ENCODE results near the gene TUBGCP2.

Gene TUBGCP2

DNA sequence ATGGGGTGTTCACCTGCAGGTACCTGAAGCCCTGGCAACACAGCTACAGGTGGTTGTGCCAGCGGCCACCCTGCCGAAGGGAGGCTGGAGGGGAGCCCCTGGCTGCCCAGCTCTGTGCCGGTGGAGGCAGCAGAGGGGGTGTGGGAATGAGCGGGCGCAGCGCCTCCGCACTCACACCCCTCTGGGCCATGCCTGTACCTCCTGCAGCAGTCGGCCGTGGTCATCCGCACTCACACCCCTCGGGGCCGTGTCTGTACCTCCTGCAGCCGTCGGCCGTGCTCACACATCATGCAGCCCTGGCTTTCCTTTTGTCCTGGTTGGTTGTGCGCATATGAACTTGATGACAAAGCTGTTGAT is 1.7 kb upstream of the TUBGCP2 start:
- Histone ChIP-seq H3K4me1 (peaks cover 32 to 65% (median 55%) of the 10 kb centered on the region in 10 experiments), H3K9me3 (replicated peaks in 1 of 11) (no peaks in the 10 kb centered on the region), H3K4me3 (no peak overlapping the region), H4K20me1 (peaks cover 21 to 77% (median 55%) of the 10 kb centered on the region in 11 experiments; a peak in 21 of 22 replicates), H3K36me3 (peaks cover 31 to 48% (median 39%) of the 10 kb centered on the region in 11 experiments), H3K9ac (no peak overlapping the region), H3K4me2 (peak overlapping the region in 9 of 11 experiments; percentile 47 to 97 (median 69); a peak in 12 of 22 replicates), H3K27ac (no peak overlapping the region), H3K27me3 (no peaks in the 10 kb centered on the region)
- no peak for TF ChIP-seq Cebpa-rat (IDR thresholded peaks at IDR 0.05)

DNA sequence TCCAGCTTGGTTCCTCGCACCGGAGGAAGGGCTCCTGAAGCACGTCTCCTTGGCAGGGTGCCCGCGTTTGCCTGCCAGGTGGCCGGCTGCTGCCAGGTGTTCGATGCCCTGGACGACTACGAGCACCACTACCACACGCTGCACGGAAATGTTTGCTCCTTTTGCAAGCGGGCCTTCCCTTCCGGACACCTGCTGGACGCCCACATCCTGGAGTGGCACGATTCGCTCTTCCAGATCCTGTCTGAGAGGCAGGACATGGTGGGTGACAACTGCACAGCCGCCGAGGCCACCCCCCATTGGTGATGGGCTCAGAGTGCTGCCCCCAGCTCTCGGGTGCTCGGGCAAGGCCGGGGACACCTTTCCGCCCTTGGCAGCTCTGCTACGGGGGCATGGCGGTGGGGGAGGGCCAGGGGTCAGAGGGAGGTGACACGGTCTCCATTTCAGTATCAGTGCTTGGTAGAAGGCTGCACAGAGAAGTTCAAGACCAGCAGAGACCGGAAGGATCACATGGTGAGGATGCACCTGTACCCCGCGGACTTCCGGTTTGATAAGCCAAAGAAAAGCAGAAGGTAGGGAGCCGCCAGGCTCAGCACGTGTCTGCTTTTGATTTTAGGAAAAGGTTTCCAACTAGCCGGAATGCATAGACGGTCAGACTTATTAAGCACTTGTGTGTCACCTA is 1.2 kb upstream of the TUBGCP2 start:
- TF ChIP-seq Cebpa-rat (IDR thresholded peaks at IDR 0.05): no peak
- Histone ChIP-seq H4K20me1 (peaks cover 25 to 82% (median 60%) of the 10 kb centered on the region in 11 experiments; a peak in 21 of 22 replicates), H3K9me3 (replicated peaks in 1 of 11) (no peaks in the 10 kb centered on the region), H3K4me2 (peak overlapping the region; percentile 47 to 97 (median 60); a peak in 21 of 22 replicates), H3K27ac (peak overlapping the region in 1 of 11 experiments; percentile 12; a peak in 1 of 22 replicates), H3K36me3 (peaks cover 31 to 52% (median 39%) of the 10 kb centered on the region in 11 experiments), H3K27me3 (no peaks in the 10 kb centered on the region), H3K4me1 (peaks cover 37 to 65% (median 57%) of the 10 kb centered on the region in 10 experiments), H3K4me3 (peak overlapping the region in 7 of 10 experiments; percentile 7 to 100 (median 95); a peak in 6 of 20 replicates), H3K9ac (no peak overlapping the region)

DNA sequence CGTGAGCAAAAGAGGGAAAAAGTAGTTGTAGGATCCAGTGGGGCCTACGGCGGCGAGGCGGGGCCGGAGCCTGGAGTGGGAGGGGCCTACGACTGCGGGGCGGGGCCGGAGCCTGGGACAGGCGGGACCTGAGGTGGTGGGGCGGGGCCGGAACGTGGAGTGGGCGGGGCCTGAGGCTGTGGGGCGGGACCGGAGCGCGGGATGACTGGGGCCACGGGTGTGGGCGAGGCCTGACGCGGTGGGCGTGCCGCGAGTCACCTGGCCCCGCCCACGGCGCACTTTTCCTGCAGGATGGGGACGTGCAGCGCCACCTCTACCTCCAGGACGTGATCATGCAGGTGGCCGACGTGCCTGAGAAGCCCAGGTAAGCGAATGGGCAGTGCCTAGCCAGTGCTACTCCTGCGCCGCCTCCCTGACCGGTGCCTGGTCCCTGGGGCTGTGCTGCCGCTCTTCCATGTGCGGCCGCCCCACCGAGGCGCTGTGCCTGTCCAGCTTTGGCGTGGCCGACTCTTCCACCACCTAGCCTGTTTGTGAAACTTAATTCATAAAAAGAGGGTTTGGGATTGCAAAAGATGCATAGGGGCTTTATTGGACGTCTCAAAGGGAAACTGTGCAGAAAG is 538 bp upstream of the TUBGCP2 start:
- H3K9ac ChIP-seq: peak overlapping the region; percentile 93 to 98 (median 97)
- H3K4me1 ChIP-seq: peaks cover 39 to 58% (median 51%) of the 10 kb centered on the region in 10 experiments
- peak overlapping the region; percentile 94 to 98 (median 97) for H3K27ac ChIP-seq
- no peak for TF ChIP-seq Cebpa-rat (IDR thresholded peaks at IDR 0.05)
- H3K36me3 ChIP-seq: peaks cover 31 to 54% (median 39%) of the 10 kb centered on the region in 11 experiments
- no peaks in the 10 kb centered on the region for H3K9me3 ChIP-seq (replicated peaks in 1 of 11)
- H3K4me2 ChIP-seq: peak overlapping the region; percentile 89 to 99 (median 95)
- no peaks in the 10 kb centered on the region for H3K27me3 ChIP-seq
- H3K4me3 ChIP-seq: peak overlapping the region; percentile 87 to 100 (median 95)
- peaks cover 30 to 87% (median 67%) of the 10 kb centered on the region in 11 experiments; a peak in 21 of 22 replicates for H4K20me1 ChIP-seq

- H3K27me3 ChIP-seq: no peaks in the 10 kb centered on the region
- peak overlapping the region; percentile 94 to 98 (median 97) for H3K27ac ChIP-seq
- no peak for TF ChIP-seq Cebpa-rat (IDR thresholded peaks at IDR 0.05)
- H3K4me2 ChIP-seq: peak overlapping the region; percentile 89 to 99 (median 95)
- peaks cover 43 to 93% (median 77%) of the 10 kb centered on the region in 11 experiments for H4K20me1 ChIP-seq
- H3K9ac ChIP-seq: peak overlapping the region; percentile 93 to 98 (median 97)
- peaks cover 37 to 62% (median 46%) of the 10 kb centered on the region in 11 experiments for H3K36me3 ChIP-seq
- H3K4me3 ChIP-seq: peak overlapping the region; percentile 87 to 100 (median 95)
- H3K9me3 ChIP-seq (replicated peaks in 1 of 11): no peaks in the 10 kb centered on the region
- peaks cover 31 to 50% (median 41%) of the 10 kb centered on the region in 10 experiments for H3K4me1 ChIP-seq
Observed at GRCh38 chr10:133307776-133308420, 774 bp downstream of the TUBGCP2 start.

GRCh38 chr10:133306941-133307379 is 1.7 kb downstream of the TUBGCP2 start:
- Histone ChIP-seq H3K4me3 (peak overlapping the region; percentile 87 to 100 (median 95); a peak in 10 of 20 replicates), H3K27me3 (no peaks in the 10 kb centered on the region), H3K9me3 (replicated peaks in 1 of 11) (no peaks in the 10 kb centered on the region), H3K4me2 (peak overlapping the region; percentile 89 to 99 (median 95)), H3K27ac (peak overlapping the region in 5 of 11 experiments; percentile 94 to 98 (median 96); a peak in 9 of 22 replicates), H3K36me3 (peaks cover 37 to 62% (median 47%) of the 10 kb centered on the region in 11 experiments), H3K4me1 (peaks cover 25 to 50% (median 39%) of the 10 kb centered on the region in 10 experiments), H3K9ac (peak overlapping the region; percentile 93 to 98 (median 97); a peak in 17 of 22 replicates), H4K20me1 (peaks cover 52 to 93% (median 81%) of the 10 kb centered on the region in 11 experiments)
- no peak for TF ChIP-seq Cebpa-rat (IDR thresholded peaks at IDR 0.05)

DNA sequence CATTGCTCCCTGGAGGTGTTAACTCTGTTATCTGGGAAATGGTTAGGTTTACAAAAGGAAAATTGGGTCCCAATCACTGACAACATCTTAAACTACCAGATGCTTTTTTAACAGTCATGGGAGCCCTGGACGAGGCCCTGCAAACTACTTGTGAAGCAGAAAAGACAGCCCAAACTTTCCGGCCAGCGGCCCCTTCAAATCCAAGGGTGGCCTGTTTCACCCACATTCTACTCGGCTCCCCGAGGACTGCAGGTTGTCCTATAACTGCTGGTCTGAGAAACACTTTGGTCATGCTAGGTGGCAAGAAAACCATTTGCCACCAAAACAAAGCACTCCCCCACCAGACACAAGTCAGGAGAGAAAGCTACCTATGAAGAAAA is 2.6 kb downstream of the TUBGCP2 start:
- H3K4me3 ChIP-seq: no peak overlapping the region

DNA sequence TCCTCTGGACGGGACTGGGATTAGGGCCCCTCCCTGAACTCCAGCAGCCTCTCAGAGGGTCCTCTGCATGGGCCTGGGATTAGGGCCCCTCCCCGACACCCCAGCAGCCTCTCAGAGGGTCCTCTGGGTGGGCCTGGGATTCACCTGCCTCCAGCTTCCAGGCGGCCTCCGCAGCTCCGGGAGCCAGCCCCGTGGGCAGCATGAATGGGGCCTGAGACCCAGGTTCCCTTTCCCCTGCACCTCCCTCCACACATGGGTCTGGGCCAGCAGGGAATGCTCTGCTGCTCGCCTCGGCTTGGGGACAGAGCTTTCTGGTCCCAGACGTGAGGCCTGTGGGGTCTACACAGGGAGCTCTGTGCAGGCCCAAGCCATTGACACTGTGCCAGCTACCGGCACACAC is 5.5 kb downstream of the TUBGCP2 start:
- H3K36me3 ChIP-seq: peaks cover 50 to 71% (median 58%) of the 10 kb centered on the region in 11 experiments
- H3K9ac ChIP-seq: 0 out of 22 replicates have a peak overlapping the region, but pooled peaks of 1 of the 11 experiments have one; percentile 1
- H3K4me2 ChIP-seq: no peak overlapping the region
- H4K20me1 ChIP-seq: peaks cover 61 to 94% (median 77%) of the 10 kb centered on the region in 11 experiments
- peaks cover 12 to 36% (median 27%) of the 10 kb centered on the region in 10 experiments for H3K4me1 ChIP-seq
- H3K9me3 ChIP-seq (replicated peaks in 1 of 11): no peaks in the 10 kb centered on the region
- H3K4me3 ChIP-seq: no peak overlapping the region
- H3K27ac ChIP-seq: no peak overlapping the region; a peak in 1 of 22 replicates
- H3K27me3 ChIP-seq: no peaks in the 10 kb centered on the region
- TF ChIP-seq Cebpa-rat (IDR thresholded peaks at IDR 0.05): no peak

More for the DNA sequence above, 2.6 kb downstream of the TUBGCP2 start:
- Histone ChIP-seq H3K9me3 (replicated peaks in 1 of 11) (no peaks in the 10 kb centered on the region), H3K27ac (peak overlapping the region in 9 of 11 experiments; percentile 6 to 96 (median 29); a peak in 13 of 22 replicates), H3K4me2 (peak overlapping the region in 7 of 11 experiments; percentile 34 to 98 (median 94); a peak in 13 of 22 replicates), H3K27me3 (no peaks in the 10 kb centered on the region), H3K9ac (peak overlapping the region in 8 of 11 experiments; percentile 10 to 98 (median 56); a peak in 11 of 22 replicates), H3K36me3 (peaks cover 37 to 61% (median 47%) of the 10 kb centered on the region in 11 experiments), H3K4me1 (peaks cover 25 to 50% (median 39%) of the 10 kb centered on the region in 10 experiments), H4K20me1 (peaks cover 61 to 93% (median 85%) of the 10 kb centered on the region in 11 experiments)
- TF ChIP-seq Cebpa-rat (IDR thresholded peaks at IDR 0.05): no peak

GRCh38 chr10:133302230-133302629 is 6.4 kb downstream of the TUBGCP2 start:
- Histone ChIP-seq H3K27me3 (no peaks in the 10 kb centered on the region), H3K4me1 (peaks cover 7 to 29% (median 20%) of the 10 kb centered on the region in 10 experiments), H3K27ac (no peak overlapping the region), H3K9me3 (replicated peaks in 1 of 11) (no peaks in the 10 kb centered on the region), H3K36me3 (peaks cover 59 to 81% (median 68%) of the 10 kb centered on the region in 11 experiments), H3K4me3 (no peak overlapping the region), H4K20me1 (peaks cover 54 to 87% (median 68%) of the 10 kb centered on the region in 11 experiments), H3K4me2 (no peak overlapping the region), H3K9ac (no peak overlapping the region)
- TF ChIP-seq Cebpa-rat (IDR thresholded peaks at IDR 0.05): no peak

Data from BLaER1 treated with 17β-estradiol and CSF1 and Interleukin-3, amounts not matched to agents 10 nM and 100 nM (cell line).